Progenitor cell of endocrine pancreas (in vitro differentiated cells): Measurements from ENCODE around the gene ZDHHC19. TPM values are rescaled to one million over a fixed set of nuclear protein-coding genes. Genes with fewer than 3 reads are reported as not detected.
"Not testable (repeated sequence)": the region's sequence is repeated elsewhere in the genome, so short reads cannot be mapped to it uniquely, and the experiment has no call there.

ENCODE experiments used
- DNase-seq: peaks from one replicate; pipeline ENCODE4 v3.0.0; 2021; ENCODE audit warnings: low spot score; ENCODE audit not compliant: unreplicated experiment
- H3K27ac Mint-ChIP-seq: 2 replicates; pipeline ENCODE4 v1.8.0; 2021; ENCODE audit warnings: mild to moderate bottlenecking, moderate library complexity, mixed read lengths
- H3K27me3 Mint-ChIP-seq: 2 replicates; pipeline ENCODE4 v1.8.0; 2021; ENCODE audit warnings: mixed read lengths
- H3K36me3 Mint-ChIP-seq: 2 replicates; pipeline ENCODE4 v1.8.0; 2022; ENCODE audit warnings: mixed read lengths; ENCODE audit not compliant: insufficient read depth
- H3K4me1 Mint-ChIP-seq: 2 replicates; pipeline ENCODE4 v1.8.0; 2021; ENCODE audit warnings: low read depth, mixed read lengths
- H3K4me3 Mint-ChIP-seq: 2 replicates; pipeline ENCODE4 v1.8.0; 2021; ENCODE audit warnings: low read depth, mild to moderate bottlenecking, moderate library complexity, mixed read lengths
- H3K9me3 Mint-ChIP-seq: 2 replicates; pipeline ENCODE4 v1.8.0; 2021; ENCODE audit warnings: low read depth, mixed read lengths
- CTCF ChIP-seq: fragments of 200-600 bp; sonication (generic); IDR thresholded peaks from one replicate; pipeline ENCODE4 v1.5.0; 2021; ENCODE audit warnings: antibody characterized with exemption, mild to moderate bottlenecking; ENCODE audit not compliant: unreplicated experiment
- total RNA-seq: library from RNA; stranded (reverse); gene quantifications from 2 replicates; pipeline ENCODE4 v1.2.1, GENCODE V29; 2021

Gene ZDHHC19
- total RNA-seq, 1 donor from 2014 or later: not detected

GRCh38 chr3:196208942-196209695 is 2.1 kb downstream of the ZDHHC19 start:
- H3K27me3 Mint-ChIP-seq: peaks cover 37% of the 10 kb centered on the region
- peaks cover 3% of the 10 kb centered on the region for H3K9me3 Mint-ChIP-seq
- no peak overlapping the region for H3K4me3 Mint-ChIP-seq
- no peak for DNase-seq
- TF ChIP-seq CTCF: no peak
- H3K27ac Mint-ChIP-seq: no peak overlapping the region
- H3K4me1 Mint-ChIP-seq: no peaks in the 10 kb centered on the region
- H3K36me3 Mint-ChIP-seq: no peaks in the 10 kb centered on the region

- Mint-ChIP-seq H3K27ac (no peak overlapping the region), H3K4me3 (peak overlapping the region; percentile 58), H3K27me3 (peaks cover 43% of the 10 kb centered on the region), H3K4me1 (no peaks in the 10 kb centered on the region), H3K9me3 (peaks cover 3% of the 10 kb centered on the region), H3K36me3 (no peaks in the 10 kb centered on the region)
- DNase-seq: no peak
- TF ChIP-seq CTCF: no peak
Observed at GRCh38 chr3:196207833-196208607, 3.2 kb downstream of the ZDHHC19 start.

DNA sequence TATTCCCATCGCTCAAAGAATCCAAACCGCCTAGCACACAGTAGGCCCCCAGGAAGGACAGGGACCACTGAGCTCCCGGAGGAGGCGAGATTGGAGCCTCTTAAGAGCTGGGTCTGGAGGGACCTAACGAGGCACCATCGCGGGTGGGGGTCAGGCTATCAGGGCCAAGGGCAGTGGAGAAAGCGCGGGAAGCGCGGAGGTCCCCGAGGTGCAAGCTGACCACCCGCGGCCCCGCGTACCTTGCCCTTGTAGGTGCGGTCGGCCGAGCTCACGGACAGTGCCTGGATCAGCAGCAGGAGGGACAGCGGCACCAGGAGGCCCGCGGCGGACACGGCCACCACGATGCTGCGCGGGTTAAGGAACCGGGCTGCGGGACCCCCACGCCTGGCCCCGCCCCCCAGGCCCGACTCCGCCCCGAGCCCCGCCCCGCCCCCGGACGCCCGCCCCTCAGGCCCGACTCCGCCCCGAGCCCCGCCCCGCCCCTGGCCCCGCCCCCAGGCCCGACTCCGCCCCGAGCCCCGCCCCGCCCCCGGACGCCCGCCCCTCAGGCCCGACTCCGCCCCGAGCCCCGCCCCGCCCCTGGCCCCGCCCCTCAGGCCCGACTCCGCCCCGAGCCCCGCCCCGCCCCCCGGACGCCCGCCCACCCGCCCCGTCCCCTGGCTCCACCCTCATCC is 3.9 kb downstream of the ZDHHC19 start:
- no peaks in the 10 kb centered on the region for H3K4me1 Mint-ChIP-seq
- peaks cover 48% of the 10 kb centered on the region for H3K27me3 Mint-ChIP-seq
- no peak for TF ChIP-seq CTCF
- H3K27ac Mint-ChIP-seq: no peak overlapping the region
- DNase-seq: no peak
- no peaks in the 10 kb centered on the region for H3K36me3 Mint-ChIP-seq
- H3K9me3 Mint-ChIP-seq: peaks cover 3% of the 10 kb centered on the region
- no peak overlapping the region for H3K4me3 Mint-ChIP-seq

DNA sequence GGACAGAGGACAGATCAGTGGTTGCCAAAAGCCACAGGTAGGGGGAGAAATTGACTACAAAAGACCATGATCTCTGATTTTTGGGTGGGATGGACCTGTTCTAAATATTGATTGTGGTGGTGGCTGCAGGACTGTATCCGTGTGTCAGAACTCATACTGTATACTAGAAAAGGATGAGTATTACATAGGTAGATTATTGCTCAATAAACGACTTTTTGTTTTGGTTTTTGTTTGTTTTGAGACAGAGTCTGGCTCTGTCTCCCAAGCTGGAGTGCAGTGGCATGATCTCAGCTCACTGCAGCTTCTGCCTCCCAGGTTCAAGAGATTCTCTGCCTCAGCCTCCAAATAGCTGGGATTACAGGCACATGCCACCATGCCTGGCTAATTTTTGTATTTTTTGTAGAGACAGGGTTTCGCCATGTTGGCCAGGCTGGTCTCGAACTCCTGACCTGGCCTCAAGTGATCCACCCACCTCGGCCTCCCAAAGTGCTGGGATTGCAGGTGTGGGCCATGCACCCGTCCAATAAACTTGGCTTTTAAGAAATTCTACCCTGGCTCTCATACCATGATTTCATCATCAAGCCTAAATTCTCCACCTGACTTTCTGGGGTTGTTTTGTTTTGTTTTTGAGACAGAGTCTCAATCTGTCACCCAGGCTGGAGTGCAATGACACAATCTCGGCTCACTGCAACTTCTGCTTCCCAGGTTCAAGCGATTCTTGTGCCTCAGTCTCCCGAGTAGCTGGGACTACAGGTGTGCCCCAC is 5.6 kb downstream of the ZDHHC19 start:
- H3K27ac Mint-ChIP-seq, H3K36me3 Mint-ChIP-seq, H3K4me3 Mint-ChIP-seq, H3K9me3 Mint-ChIP-seq, H3K4me1 Mint-ChIP-seq, DNase-seq: not testable (repeated sequence)
- peaks cover 43% of the 10 kb centered on the region for H3K27me3 Mint-ChIP-seq

- Mint-ChIP-seq H3K36me3 (no peaks in the 10 kb centered on the region), H3K27me3 (peaks cover 35% of the 10 kb centered on the region), H3K4me1 (no peaks in the 10 kb centered on the region), H3K4me3 (no peak overlapping the region), H3K9me3 (peaks cover 3% of the 10 kb centered on the region), H3K27ac (no peak overlapping the region)
- no peak for TF ChIP-seq CTCF
- no peak for DNase-seq
Observed at GRCh38 chr3:196203846-196204245, 7.4 kb downstream of the ZDHHC19 start.
